HFFc6 (cell line): ENCODE data around the gene POLA2. TPM values are rescaled to one million over a fixed set of nuclear protein-coding genes. Genes with fewer than 3 reads are reported as not detected.

Source experiments
- DNase-seq: peaks from one replicate; pipeline ENCODE4 v3.0.0-alpha.2; 2018
- H3K27ac Mint-ChIP-seq: 2 replicates; pipeline ENCODE4 v1.8.0; 2020; ENCODE audit warnings: mild to moderate bottlenecking, mixed read lengths
- H3K27me3 Mint-ChIP-seq: 2 replicates; pipeline ENCODE4 v1.8.0; 2021; ENCODE audit warnings: mild to moderate bottlenecking, moderate library complexity, mixed read lengths; ENCODE audit not compliant: insufficient read depth
- H3K36me3 Mint-ChIP-seq: 2 replicates; pipeline ENCODE4 v1.8.0; 2021; ENCODE audit warnings: low read depth, mixed read lengths
- H3K4me1 Mint-ChIP-seq: 2 replicates; pipeline ENCODE4 v1.8.0; 2020; ENCODE audit warnings: low read depth, mixed read lengths
- H3K4me3 Mint-ChIP-seq: 2 replicates; pipeline ENCODE4 v1.8.0; 2020; ENCODE audit warnings: mild to moderate bottlenecking, moderate library complexity, mixed read lengths
- H3K9me3 Mint-ChIP-seq: 2 replicates; pipeline ENCODE4 v1.8.0; 2020; ENCODE audit warnings: mild to moderate bottlenecking, mixed read lengths
- total RNA-seq, 6 experiments: library from RNA; stranded (reverse); fragmentation: NEBNext Ultra II Directional; extraction: Animal tissue kit (Norgen Biotek cat#: 25700); gene quantifications; 2 replicates in 1 of 6; 3 replicates in 5 of 6; pipeline ENCODE4 v1.2.3, GENCODE V29; 2021
- TF ChIP-seq, protein P1 (sequence below): fragments of 200-600 bp; sonication (generic); IDR thresholded peaks from 2 replicates; pipeline ENCODE4 v1.5.0; 2021; ENCODE audit warnings: antibody characterized with exemption, mild to moderate bottlenecking

POLA2 gene
- total RNA-seq, 6 experiments from 2014 or later, result 8.6 to 18.3 (median 15.3) TPM

DNA sequence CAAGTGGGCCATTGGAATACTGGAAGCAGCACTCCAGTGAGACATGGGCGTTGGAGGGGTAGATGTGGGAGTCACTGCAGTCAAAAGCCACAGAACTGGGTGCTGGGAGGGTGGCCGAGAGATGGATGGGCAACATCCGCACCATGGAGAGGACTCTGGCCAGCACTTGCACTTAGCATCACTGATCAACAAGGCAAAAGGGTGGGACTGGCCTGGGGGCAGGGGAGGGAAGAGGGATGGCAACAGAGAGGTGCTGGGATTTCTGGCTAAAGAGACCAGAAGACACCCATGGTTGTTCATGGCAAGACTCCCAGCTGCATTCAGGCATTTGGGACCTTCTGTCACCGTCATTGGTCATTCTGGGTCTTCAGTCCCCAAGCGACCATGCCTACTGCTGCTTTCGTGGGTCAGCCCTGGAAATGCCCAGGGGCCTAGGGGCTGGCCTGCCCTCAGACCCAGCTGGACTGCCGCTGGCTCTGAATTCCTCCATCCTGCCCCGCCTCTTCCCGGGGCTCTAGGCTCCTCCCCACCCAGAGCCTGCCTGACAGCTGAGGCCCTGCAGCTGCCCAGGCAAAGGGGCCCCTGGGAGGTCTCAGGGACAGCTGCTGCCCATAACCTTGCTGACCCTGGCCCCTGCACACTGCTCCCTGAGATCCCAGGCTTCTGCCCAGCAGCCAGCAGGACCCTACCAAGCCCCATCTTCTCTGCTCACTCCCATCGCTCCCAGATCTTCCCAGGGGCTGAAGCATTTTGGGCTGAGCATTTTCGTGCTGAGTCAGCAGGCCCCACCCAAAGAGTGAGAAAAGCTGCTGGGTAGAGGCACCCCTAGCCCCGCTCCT lies 39.9 kb downstream of the POLA2 start:
- peaks cover 31% of the 10 kb centered on the region for H3K4me1 Mint-ChIP-seq
- H3K36me3 Mint-ChIP-seq, result 0 out of 2 replicates have a peak, but pooled peaks cover 7% of the 10 kb centered on the region
- no peak overlapping the region for H3K4me3 Mint-ChIP-seq
- H3K27ac Mint-ChIP-seq, result peak overlapping the region; percentile 32
- no peaks in the 10 kb centered on the region for H3K9me3 Mint-ChIP-seq
- no peaks in the 10 kb centered on the region for H3K27me3 Mint-ChIP-seq
- no peak for DNase-seq
- TF ChIP-seq, protein P1, sequence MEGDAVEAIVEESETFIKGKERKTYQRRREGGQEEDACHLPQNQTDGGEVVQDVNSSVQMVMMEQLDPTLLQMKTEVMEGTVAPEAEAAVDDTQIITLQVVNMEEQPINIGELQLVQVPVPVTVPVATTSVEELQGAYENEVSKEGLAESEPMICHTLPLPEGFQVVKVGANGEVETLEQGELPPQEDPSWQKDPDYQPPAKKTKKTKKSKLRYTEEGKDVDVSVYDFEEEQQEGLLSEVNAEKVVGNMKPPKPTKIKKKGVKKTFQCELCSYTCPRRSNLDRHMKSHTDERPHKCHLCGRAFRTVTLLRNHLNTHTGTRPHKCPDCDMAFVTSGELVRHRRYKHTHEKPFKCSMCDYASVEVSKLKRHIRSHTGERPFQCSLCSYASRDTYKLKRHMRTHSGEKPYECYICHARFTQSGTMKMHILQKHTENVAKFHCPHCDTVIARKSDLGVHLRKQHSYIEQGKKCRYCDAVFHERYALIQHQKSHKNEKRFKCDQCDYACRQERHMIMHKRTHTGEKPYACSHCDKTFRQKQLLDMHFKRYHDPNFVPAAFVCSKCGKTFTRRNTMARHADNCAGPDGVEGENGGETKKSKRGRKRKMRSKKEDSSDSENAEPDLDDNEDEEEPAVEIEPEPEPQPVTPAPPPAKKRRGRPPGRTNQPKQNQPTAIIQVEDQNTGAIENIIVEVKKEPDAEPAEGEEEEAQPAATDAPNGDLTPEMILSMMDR, result no peak

DNA sequence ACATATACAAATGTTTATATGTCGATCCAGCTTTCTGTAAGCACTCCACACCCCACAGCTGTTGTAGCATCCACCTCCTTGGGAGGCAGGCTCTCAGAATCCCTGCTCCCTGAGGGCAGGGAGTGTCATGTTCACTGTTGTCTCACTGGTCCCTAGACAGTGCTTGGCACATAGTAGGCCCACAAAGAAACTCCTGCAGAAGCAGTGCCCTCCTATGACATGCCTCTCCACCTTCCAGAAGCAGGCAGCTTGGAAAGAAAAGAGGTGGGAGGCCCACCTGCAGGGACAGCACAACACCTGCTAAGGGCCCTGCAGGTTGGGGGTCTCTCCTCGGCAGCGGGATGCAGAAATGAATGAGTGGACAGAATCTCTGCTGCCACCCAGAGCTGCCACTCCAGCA lies 41.8 kb downstream of the POLA2 start:
- Mint-ChIP-seq H3K9me3 (no peaks in the 10 kb centered on the region), H3K4me1 (peaks cover 33% of the 10 kb centered on the region), H3K4me3 (no peak overlapping the region), H3K27me3 (no peaks in the 10 kb centered on the region), H3K27ac (no peak overlapping the region), H3K36me3 (0 out of 2 replicates have a peak, but pooled peaks cover 7% of the 10 kb centered on the region)
- no peak for DNase-seq
- TF ChIP-seq, protein P1, result no peak

DNA sequence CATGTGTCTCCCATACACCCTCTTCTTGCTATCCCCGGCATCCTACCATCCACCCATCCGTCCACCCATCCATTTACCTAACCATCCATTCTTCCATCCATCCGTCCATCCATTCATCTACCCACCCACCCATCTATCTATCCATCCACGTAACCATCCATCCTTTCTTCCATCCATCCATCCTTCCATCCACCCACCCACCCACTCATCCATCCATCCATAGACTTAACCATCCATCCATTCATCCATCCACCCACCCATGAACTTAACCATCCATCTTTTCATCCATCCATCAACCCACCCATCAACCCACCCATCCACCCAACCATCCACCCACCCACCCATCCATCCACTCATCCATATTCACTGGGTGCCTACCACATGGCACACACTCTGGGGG lies 42.3 kb downstream of the POLA2 start:
- Mint-ChIP-seq H3K36me3 (0 out of 2 replicates have a peak, but pooled peaks cover 7% of the 10 kb centered on the region), H3K4me3 (no peak overlapping the region), H3K4me1 (peaks cover 29% of the 10 kb centered on the region), H3K27ac (no peak overlapping the region), H3K27me3 (no peaks in the 10 kb centered on the region), H3K9me3 (no peaks in the 10 kb centered on the region)
- no peak for DNase-seq
- TF ChIP-seq, protein P1, result no peak

DNA sequence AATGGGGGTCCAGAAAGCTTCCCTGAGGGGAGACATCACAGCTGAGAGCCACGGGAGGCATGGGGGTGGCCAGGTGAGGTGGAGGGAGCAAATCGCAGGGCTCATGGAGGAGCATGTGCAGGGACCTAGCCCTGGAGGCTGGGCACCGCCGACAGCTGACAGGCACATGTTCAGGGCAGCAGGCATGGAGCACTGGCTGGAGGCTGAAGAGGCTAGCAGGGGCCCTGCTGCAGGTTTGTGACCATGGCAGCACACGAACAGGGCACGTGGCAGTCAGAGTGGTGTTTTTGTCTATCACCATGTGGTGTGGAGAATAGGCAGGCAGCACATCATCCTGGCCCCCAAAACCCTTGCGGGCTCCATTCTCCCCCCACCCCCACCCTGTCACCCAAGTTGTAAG lies 42.9 kb downstream of the POLA2 start:
- TF ChIP-seq, protein P1, result no peak
- H3K9me3 Mint-ChIP-seq, result no peaks in the 10 kb centered on the region
- H3K36me3 Mint-ChIP-seq, result 0 out of 2 replicates have a peak, but pooled peaks cover 7% of the 10 kb centered on the region
- H3K4me1 Mint-ChIP-seq, result peaks cover 29% of the 10 kb centered on the region
- DNase-seq, result no peak
- no peaks in the 10 kb centered on the region for H3K27me3 Mint-ChIP-seq
- H3K27ac Mint-ChIP-seq, result no peak overlapping the region
- no peak overlapping the region for H3K4me3 Mint-ChIP-seq

DNA sequence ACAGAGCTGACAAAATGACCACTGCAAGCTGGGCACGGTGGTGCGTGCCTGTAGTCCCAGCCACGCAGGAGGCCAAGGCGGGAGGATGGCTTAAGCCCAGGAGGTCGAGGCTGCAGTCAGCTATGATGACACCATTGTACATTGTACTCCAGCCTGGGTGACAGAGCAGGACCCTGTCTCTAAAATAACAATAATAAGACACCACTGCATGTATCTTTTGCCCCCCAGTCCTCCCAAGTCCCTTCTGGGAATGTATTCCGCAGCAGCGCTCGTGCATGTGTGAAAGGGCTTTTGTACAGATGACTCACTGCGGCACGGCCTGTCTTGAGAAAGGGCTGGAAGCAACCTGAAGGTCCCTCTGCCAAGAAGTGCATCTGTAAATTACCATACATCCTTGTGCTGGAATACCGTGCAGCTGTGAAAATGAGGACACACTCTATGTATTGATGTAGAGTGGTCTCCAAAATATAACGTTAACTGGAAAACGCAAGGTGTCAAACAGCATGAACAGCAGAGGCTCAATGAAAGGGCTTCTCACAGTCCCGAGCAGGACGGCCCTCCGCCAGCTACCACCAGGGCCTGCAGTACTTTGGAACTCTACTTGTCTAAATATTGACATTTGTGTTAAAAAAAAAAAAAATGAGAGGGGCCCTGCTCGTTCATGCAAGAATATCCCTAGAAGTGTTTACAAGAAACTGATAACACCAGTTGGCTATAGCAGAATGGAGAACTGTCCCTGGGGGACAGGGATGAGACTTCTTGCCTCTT lies 43.9 kb downstream of the POLA2 start:
- 0 out of 2 replicates have a peak, but pooled peaks cover 7% of the 10 kb centered on the region for H3K36me3 Mint-ChIP-seq
- no peaks in the 10 kb centered on the region for H3K9me3 Mint-ChIP-seq
- H3K4me1 Mint-ChIP-seq, result peaks cover 34% of the 10 kb centered on the region
- no peaks in the 10 kb centered on the region for H3K27me3 Mint-ChIP-seq
- no peak overlapping the region for H3K4me3 Mint-ChIP-seq
- TF ChIP-seq, protein P1, result no peak
- no peak for DNase-seq
- H3K27ac Mint-ChIP-seq, result no peak overlapping the region; the same call in 1 of the 2 replicates
